Measurements from ENCODE around the gene DGKI.

DGKI gene

DNA sequence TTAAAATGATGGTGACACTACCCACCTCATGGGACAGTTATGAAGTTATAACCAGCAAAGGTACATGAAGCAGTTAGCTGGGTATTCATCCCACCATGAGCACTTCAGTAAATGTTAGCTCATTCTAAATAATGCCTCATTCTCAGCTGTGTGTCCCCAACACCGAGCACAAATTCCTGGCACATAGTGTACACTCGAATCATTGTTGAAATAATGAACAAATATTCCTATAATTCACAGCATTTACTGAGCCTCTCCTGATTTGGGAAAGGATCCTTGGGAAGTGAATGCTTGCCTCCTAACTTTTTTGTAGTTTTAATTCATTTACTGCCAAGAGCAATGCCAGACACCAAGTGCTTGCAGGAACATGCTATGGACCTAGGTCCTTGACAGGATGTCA, 235.2 kb downstream of the DGKI start:
- no peak overlapping the region for H3K4me2 ChIP-seq (ENCODE audit: low read length)
- no peak overlapping the region for H2AFZ ChIP-seq (ENCODE audit: low read length)
- no peaks in the 10 kb centered on the region for H3K9me3 ChIP-seq (ENCODE audit: low read length)
- no peaks in the 10 kb centered on the region for H3K27me3 ChIP-seq (ENCODE audit: insufficient read depth, low read length)
- TF ChIP-seq, protein P1, sequence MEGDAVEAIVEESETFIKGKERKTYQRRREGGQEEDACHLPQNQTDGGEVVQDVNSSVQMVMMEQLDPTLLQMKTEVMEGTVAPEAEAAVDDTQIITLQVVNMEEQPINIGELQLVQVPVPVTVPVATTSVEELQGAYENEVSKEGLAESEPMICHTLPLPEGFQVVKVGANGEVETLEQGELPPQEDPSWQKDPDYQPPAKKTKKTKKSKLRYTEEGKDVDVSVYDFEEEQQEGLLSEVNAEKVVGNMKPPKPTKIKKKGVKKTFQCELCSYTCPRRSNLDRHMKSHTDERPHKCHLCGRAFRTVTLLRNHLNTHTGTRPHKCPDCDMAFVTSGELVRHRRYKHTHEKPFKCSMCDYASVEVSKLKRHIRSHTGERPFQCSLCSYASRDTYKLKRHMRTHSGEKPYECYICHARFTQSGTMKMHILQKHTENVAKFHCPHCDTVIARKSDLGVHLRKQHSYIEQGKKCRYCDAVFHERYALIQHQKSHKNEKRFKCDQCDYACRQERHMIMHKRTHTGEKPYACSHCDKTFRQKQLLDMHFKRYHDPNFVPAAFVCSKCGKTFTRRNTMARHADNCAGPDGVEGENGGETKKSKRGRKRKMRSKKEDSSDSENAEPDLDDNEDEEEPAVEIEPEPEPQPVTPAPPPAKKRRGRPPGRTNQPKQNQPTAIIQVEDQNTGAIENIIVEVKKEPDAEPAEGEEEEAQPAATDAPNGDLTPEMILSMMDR (IDR thresholded peaks at IDR 0.05; ENCODE audit: low read length) = no peak
- no peak for TF ChIP-seq EZH2 (IDR thresholded peaks at IDR 0.05; ENCODE audit: borderline replicate concordance, low read length)
- no peaks in the 10 kb centered on the region for H3K36me3 ChIP-seq (ENCODE audit: insufficient read depth, low read length)
- H3K9me2 ChIP-seq (ENCODE audit: low read depth, low read length) = no peaks in the 10 kb centered on the region
- H4K20me1 ChIP-seq (ENCODE audit: insufficient read depth, low read length) = no peaks in the 10 kb centered on the region
- no peak overlapping the region for H3K27ac ChIP-seq (ENCODE audit: low read depth, low read length, poor library complexity, severe bottlenecking)
- H3K4me3 ChIP-seq (ENCODE audit: low read depth, low read length, poor library complexity, severe bottlenecking) = no peak overlapping the region
- no peak overlapping the region for H3K9ac ChIP-seq (ENCODE audit: low read length)
- H3K4me1 ChIP-seq (ENCODE audit: insufficient read depth, low read length, severe bottlenecking) = no peaks in the 10 kb centered on the region
- no peaks in the 10 kb centered on the region for H3K79me2 ChIP-seq (ENCODE audit: insufficient read depth, low read length)
- no peaks in the 10 kb centered on the region for H3F3A ChIP-seq (ENCODE audit: insufficient read depth, low read length)

DNA sequence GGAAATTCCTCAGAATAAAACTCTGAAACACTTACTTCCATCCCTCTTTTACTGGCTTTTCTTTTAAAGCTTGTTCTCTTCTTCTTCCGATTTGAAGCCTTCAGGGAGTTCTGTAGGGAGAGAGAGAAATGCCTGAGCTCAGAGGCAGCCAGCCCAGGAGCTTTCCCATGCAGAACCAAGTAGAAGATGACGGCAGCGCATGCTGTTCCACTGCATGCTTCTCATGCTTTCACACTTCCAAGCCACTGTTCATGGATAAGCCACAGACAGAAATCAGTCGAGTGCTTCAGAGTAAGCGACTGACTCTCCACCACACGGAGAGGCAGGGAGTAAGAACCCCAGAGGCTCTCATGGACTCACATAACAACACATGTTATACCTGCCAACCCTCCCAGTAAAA, 237.3 kb downstream of the DGKI start:
- no peak overlapping the region for H3K4me3 ChIP-seq (ENCODE audit: low read depth, low read length, poor library complexity, severe bottlenecking)
- TF ChIP-seq EZH2 (IDR thresholded peaks at IDR 0.05; ENCODE audit: borderline replicate concordance, low read length) = no peak
- TF ChIP-seq, protein P1 (IDR thresholded peaks at IDR 0.05; ENCODE audit: low read length) = no peak
- no peaks in the 10 kb centered on the region for H3K9me3 ChIP-seq (ENCODE audit: low read length)
- no peaks in the 10 kb centered on the region for H3K79me2 ChIP-seq (ENCODE audit: insufficient read depth, low read length)
- H3K36me3 ChIP-seq (ENCODE audit: insufficient read depth, low read length) = no peaks in the 10 kb centered on the region
- no peaks in the 10 kb centered on the region for H3F3A ChIP-seq (ENCODE audit: insufficient read depth, low read length)
- no peak overlapping the region for H3K27ac ChIP-seq (ENCODE audit: low read depth, low read length, poor library complexity, severe bottlenecking)
- H3K9me2 ChIP-seq (ENCODE audit: low read depth, low read length) = no peaks in the 10 kb centered on the region
- H4K20me1 ChIP-seq (ENCODE audit: insufficient read depth, low read length) = no peaks in the 10 kb centered on the region
- H3K4me1 ChIP-seq (ENCODE audit: insufficient read depth, low read length, severe bottlenecking) = no peaks in the 10 kb centered on the region
- no peaks in the 10 kb centered on the region for H3K27me3 ChIP-seq (ENCODE audit: insufficient read depth, low read length)
- H3K9ac ChIP-seq (ENCODE audit: low read length) = no peak overlapping the region
- H2AFZ ChIP-seq (ENCODE audit: low read length) = no peak overlapping the region
- H3K4me2 ChIP-seq (ENCODE audit: low read length) = no peak overlapping the region

GRCh38 chr7:137606061-137606674, 240.6 kb downstream of the DGKI start:
- no peaks in the 10 kb centered on the region for H3K27me3 ChIP-seq (ENCODE audit: insufficient read depth, low read length)
- no peak overlapping the region for H3K4me2 ChIP-seq (ENCODE audit: low read length)
- H3F3A ChIP-seq (ENCODE audit: insufficient read depth, low read length) = no peaks in the 10 kb centered on the region
- no peaks in the 10 kb centered on the region for H3K36me3 ChIP-seq (ENCODE audit: insufficient read depth, low read length)
- no peaks in the 10 kb centered on the region for H3K9me3 ChIP-seq (ENCODE audit: low read length)
- H3K9ac ChIP-seq (ENCODE audit: low read length) = no peak overlapping the region
- H3K79me2 ChIP-seq (ENCODE audit: insufficient read depth, low read length) = no peaks in the 10 kb centered on the region
- H2AFZ ChIP-seq (ENCODE audit: low read length) = no peak overlapping the region
- TF ChIP-seq EZH2 (IDR thresholded peaks at IDR 0.05; ENCODE audit: borderline replicate concordance, low read length) = no peak
- TF ChIP-seq, protein P1 (IDR thresholded peaks at IDR 0.05; ENCODE audit: low read length) = peak; percentile 50
- H3K4me3 ChIP-seq (ENCODE audit: low read depth, low read length, poor library complexity, severe bottlenecking) = no peak overlapping the region
- no peaks in the 10 kb centered on the region for H3K9me2 ChIP-seq (ENCODE audit: low read depth, low read length)
- no peak overlapping the region for H3K27ac ChIP-seq (ENCODE audit: low read depth, low read length, poor library complexity, severe bottlenecking)
- H3K4me1 ChIP-seq (ENCODE audit: insufficient read depth, low read length, severe bottlenecking) = no peaks in the 10 kb centered on the region
- no peaks in the 10 kb centered on the region for H4K20me1 ChIP-seq (ENCODE audit: insufficient read depth, low read length)
